A172 (cell line): ENCODE data around the gene ZNF865. TPM values are rescaled to one million over a fixed set of nuclear protein-coding genes. Genes with fewer than 3 reads are reported as not detected.

Experiments used
- DNase-seq: peaks from one replicate; pipeline ENCODE4 v3.0.0-alpha.2; 2015; ENCODE audit warnings: low spot score
- total RNA-seq: library from RNA; depleted of rRNA; stranded (reverse); fragments of >200 nt; shearing (Covaris generic); gene quantifications from 2 replicates; pipeline ENCODE4 v1.2.3, GENCODE V29; 2014; rRNA removed

The ZNF865 gene
- total RNA-seq, 1 experiment from 2014 or later, result 1.4 TPM

DNA sequence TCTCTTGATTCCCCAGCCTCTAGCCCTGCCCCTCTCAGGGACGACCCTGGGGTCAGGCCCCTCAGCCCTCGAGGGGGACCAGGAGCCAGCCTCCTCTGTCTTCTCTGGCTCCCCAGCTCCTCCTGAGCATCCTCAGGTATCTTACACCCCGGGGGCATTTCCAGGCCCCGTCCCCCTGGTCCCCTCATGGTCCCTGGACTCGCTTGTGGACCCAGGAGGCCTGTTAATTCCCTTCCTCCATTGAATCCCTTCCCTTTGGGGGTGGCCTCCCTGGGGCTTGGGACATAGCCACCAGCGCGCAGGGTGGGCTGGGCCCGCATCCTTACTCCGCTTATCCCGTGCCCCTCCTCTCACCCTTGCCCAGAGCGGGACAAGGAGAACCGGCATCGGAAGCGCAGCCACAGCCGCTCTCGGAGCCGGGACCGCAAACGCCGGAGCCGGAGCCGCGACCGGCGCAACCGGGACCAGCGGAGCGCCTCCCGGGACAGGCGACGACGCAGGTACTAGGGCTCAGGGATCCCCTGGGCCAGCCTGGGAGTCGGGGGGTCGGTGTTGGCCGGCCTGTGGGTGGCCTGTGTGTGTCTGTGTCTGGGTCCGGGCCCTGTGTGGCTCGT, 53.5 kb downstream of the ZNF865 start:
- no peak for DNase-seq

DNA sequence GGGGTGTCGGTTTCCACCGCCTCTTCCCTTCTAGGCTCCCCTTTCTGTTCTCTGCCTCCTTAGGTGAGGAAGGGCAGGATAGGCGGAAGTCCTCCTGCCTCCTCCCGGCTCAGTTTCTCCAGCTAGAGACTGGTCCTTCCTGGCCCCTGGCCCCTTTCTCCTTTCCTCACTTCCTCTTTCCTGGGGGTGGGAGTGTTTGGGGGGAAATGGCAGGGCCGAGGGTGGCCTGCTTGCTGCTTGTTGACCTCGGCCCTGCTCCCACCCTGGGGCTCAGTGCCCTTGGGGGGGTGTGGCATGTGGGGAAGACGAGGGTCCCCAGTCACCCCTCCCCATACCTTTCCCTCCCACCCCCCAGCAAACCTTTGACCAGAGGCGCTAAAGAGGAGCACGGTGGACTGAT, 54.4 kb downstream of the ZNF865 start:
- no peak for DNase-seq

DNA sequence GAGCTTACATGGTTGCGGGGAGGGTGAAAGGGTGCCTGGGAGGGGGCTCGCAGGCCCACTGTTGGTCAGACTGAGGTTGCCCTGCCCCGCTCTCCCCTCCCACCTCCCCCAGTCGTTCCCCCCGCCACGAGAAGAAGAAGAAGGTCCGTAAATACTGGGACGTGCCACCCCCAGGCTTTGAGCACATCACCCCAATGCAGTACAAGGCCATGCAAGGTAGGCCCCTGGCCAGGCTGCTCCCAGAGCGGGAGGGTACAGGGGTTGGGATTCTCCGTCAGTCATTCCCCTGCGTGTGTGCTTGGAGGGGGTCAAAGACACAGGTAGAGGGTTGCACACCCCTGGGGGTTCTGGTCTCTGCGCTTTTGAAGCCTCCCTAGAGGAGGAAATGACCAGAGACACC, 55.0 kb downstream of the ZNF865 start:
- no peak for DNase-seq

DNA sequence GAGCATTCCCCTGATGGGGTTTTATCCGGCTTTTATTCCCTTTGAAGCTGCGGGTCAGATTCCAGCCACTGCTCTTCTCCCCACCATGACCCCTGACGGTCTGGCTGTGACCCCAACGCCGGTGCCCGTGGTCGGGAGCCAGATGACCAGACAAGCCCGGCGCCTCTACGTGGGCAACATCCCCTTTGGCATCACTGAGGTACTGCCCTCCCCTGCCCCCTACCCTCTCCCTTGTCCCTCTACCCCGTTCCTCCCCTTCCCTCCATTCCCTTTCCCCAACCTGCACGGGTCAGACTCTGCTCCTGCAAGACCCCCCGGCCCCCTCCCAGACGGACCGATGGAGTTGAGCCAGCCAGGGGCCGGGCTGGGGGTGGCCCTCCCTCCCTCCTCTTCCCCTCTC, 55.5 kb downstream of the ZNF865 start:
- no peak for DNase-seq

DNA sequence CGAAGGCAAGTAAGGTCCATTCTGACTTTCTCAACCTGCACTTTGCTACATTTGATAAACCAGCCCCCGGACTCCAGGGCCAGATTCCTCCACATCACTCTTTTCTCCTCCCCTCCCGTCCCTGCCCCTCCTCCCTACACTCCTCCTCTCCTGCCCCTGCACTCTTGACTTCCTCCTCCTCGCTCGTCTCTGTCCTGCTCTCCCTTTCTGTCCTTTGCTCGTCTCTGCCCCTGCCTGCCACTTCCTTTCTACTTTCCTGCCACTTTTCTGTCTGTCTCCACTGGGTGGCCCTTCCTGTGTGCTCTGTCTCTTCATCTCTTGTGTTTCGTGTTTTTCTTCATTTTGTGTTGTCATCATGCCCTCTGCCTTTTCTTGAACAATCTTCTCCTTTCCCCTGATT, 56.4 kb downstream of the ZNF865 start:
- no peak for DNase-seq

DNA sequence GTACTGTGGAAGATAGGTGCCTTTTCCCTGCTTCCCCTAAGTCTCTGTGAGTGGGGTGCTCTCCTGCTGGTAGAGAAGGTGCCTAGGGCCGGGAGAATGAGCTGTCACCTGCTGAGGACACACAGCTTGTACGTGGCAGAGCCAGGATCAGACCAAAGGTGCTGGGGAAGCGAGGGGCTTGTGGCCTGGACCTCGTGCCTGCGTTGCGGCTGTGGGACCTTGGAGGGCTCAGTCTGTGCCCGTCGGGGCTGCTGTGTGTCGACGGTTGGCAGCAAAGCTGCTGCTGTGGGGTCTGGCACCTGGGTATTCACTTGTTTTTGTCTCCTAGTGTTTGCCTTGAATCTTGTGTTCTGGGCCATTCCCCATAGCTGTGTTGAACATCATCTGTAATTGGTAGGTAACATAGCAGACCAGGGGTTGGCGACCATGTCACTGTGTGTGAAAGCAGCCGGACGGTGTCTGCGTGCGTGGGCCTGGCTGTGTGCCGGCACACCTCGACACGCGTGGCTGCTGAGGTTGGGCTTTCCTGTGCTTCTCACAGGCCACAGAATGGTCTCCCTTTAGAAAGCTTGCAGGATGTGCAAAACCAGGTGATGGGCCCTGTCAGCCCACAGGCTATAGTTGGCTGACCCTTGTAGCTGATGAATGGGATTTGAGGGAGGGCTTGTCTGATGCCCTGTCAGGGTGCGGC, 58.5 kb downstream of the ZNF865 start:
- no peak for DNase-seq

DNA sequence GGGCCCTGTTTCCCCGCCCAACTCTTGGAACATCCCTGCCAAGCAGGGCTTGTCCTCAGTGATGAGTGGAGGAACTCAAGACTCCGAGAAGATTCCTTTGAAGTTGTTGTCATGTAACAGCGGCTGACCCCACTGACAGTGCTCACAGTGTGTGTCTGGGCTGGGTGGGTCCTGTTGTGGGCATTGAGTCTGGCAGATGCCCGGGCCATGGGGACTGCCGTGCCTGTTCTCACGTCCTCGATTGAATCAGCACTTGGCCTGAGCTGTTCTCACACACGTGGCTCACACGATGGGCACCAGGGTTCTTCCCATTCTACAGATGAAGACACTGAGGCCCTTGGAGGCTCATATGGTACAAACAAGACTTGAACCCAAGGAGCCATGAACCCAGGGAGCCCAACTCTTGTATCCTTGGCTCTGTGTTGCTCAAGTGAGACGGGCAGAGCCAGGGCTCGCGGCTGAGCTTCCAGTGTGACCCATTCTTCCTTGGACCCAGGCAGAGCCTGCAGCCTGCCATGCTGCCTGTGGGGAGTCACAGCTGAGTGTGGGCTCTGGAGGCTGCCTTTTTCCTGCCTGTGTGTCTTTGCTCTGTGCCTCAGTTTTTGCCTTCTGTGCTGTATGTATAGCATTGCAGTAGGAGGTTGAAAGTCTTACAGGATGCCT, 61.0 kb downstream of the ZNF865 start:
- no peak for DNase-seq

Other genes with a start within 250 kb of the ZNF865 start
- gene GARIN5B, start 242.4 kb upstream of the ZNF865 start, total RNA-seq, result not detected in 2 replicates
- 8.4 and 9.4 TPM in 2 replicates for gene IL11, start 235.2 kb upstream of the ZNF865 start, total RNA-seq
- gene TMEM190, start 228.8 kb upstream of the ZNF865 start, total RNA-seq, result not detected in 2 replicates
- gene TMEM238, start 221.4 kb upstream of the ZNF865 start, total RNA-seq, result 1.2 TPM in 1 of 2 replicates, not detected in the other
- 453 and 647 TPM in 2 replicates for gene RPL28, start 219.7 kb upstream of the ZNF865 start, total RNA-seq
- gene UBE2S, start 197.9 kb upstream of the ZNF865 start, total RNA-seq, result 272 and 464 TPM in 2 replicates
- not detected in 2 replicates for gene SHISA7, start 162.3 kb upstream of the ZNF865 start, total RNA-seq
- gene ISOC2, start 144.0 kb upstream of the ZNF865 start, total RNA-seq, result 114 and 139 TPM in 2 replicates
- gene C19orf85, start 140.9 kb upstream of the ZNF865 start, total RNA-seq, result 0.07 TPM in 1 of 2 replicates, not detected in the other
- 4.1 and 4.8 TPM in 2 replicates for gene ZNF628, start 129.0 kb upstream of the ZNF865 start, total RNA-seq
- gene NAT14, start 120.5 kb upstream of the ZNF865 start, total RNA-seq, result 56.2 and 65.7 TPM in 2 replicates
- 1.1 and 1.2 TPM in 2 replicates for gene SSC5D, start 117.2 kb upstream of the ZNF865 start, total RNA-seq
- 0.38 TPM in 1 of 2 replicates, not detected in the other for gene SBK2, start 68.5 kb upstream of the ZNF865 start, total RNA-seq
- gene SBK3, start 60.1 kb upstream of the ZNF865 start, total RNA-seq, result 0.19 and 0.81 TPM in 2 replicates
- gene ZNF579, start 24.8 kb upstream of the ZNF865 start, total RNA-seq, result 7.9 and 16.6 TPM in 2 replicates
- gene FIZ1, start 6.1 kb upstream of the ZNF865 start, total RNA-seq, result 11.5 and 11.7 TPM in 2 replicates
- gene ZNF524, start 5.4 kb upstream of the ZNF865 start, total RNA-seq, result 20.0 and 23.7 TPM in 2 replicates
- 0.62 and 6.5 TPM in 2 replicates for gene ZNF784, start 18.9 kb downstream of the ZNF865 start, total RNA-seq
- 13.0 and 21.6 TPM in 2 replicates for gene ZNF580, start 35.4 kb downstream of the ZNF865 start, total RNA-seq
- 7.3 and 20.2 TPM in 2 replicates for gene ZNF581, start 38.0 kb downstream of the ZNF865 start, total RNA-seq
- 2.6 and 6.0 TPM in 2 replicates for gene CCDC106, start 42.6 kb downstream of the ZNF865 start, total RNA-seq
- 143 and 169 TPM in 2 replicates for gene U2AF2, start 49.4 kb downstream of the ZNF865 start, total RNA-seq
- gene EPN1, start 69.6 kb downstream of the ZNF865 start, total RNA-seq, result 135 and 138 TPM in 2 replicates
- not detected in 2 replicates for gene NLRP9, start 132.8 kb downstream of the ZNF865 start, total RNA-seq
- not detected in 2 replicates for gene RFPL4A, start 153.4 kb downstream of the ZNF865 start, total RNA-seq
- gene RFPL4AL1, start 163.5 kb downstream of the ZNF865 start, total RNA-seq, result 1.6 TPM in 1 of 2 replicates, not detected in the other
- gene NLRP11, start 226.4 kb downstream of the ZNF865 start, total RNA-seq, result 2.5 and 4.9 TPM in 2 replicates
- gene NLRP4, start 230.9 kb downstream of the ZNF865 start, total RNA-seq, result 0.03 TPM in 1 of 2 replicates, not detected in the other